ENCODE results near the gene PDS5B. TPM values are rescaled to one million over a fixed set of nuclear protein-coding genes. Genes with fewer than 3 reads are reported as not detected.

The PDS5B gene
- total RNA-seq, 4 donors from 2014 or later: 48.8 to 77.1 (median 52.7) TPM

DNA sequence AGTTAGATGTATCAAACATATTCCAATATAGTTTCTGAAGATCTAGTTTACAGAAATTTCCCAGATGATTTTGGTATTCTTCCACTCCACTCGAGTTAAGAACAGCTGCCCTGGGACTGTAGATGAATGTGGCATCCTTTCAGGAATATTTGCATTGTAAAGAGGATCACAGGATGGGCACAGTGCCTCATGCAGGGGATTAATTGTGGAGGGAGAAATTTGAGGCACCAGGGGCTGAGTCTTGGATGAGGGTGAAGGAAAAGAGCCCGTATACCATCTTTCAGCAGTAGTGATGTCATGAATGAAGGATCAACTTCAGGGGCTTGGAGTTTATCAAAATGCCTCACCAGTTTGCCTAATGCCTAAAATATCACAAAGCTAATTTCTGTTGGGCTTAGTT is 4.0 kb upstream of the PDS5B start:
- Histone ChIP-seq H3K4me3 (no peak overlapping the region), H3K27ac (no peak overlapping the region)

GRCh38 chr13:32582991-32583390 is 3.3 kb upstream of the PDS5B start:
- no peak overlapping the region for H3K4me3 ChIP-seq
- no peak for TF ChIP-seq POLR2A (IDR thresholded peaks at IDR 0.05)
- TF ChIP-seq EP300 (IDR thresholded peaks at IDR 0.05): no peak
- TF ChIP-seq, protein P1, sequence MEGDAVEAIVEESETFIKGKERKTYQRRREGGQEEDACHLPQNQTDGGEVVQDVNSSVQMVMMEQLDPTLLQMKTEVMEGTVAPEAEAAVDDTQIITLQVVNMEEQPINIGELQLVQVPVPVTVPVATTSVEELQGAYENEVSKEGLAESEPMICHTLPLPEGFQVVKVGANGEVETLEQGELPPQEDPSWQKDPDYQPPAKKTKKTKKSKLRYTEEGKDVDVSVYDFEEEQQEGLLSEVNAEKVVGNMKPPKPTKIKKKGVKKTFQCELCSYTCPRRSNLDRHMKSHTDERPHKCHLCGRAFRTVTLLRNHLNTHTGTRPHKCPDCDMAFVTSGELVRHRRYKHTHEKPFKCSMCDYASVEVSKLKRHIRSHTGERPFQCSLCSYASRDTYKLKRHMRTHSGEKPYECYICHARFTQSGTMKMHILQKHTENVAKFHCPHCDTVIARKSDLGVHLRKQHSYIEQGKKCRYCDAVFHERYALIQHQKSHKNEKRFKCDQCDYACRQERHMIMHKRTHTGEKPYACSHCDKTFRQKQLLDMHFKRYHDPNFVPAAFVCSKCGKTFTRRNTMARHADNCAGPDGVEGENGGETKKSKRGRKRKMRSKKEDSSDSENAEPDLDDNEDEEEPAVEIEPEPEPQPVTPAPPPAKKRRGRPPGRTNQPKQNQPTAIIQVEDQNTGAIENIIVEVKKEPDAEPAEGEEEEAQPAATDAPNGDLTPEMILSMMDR (IDR thresholded peaks at IDR 0.05): no peak
- H3K4me1 ChIP-seq: peaks cover 0 to 8% (median 2%) of the 10 kb centered on the region in 4 donors
- H3K36me3 ChIP-seq: no peaks in the 10 kb centered on the region
- WGBS, 2 donors: 79 to 84% methylated on average over 2 of the region's 2 CpGs
- no peak for DNase-seq (ENCODE audit: low spot score in 2 of 2)
- H3K27me3 ChIP-seq: no peaks in the 10 kb centered on the region
- H3K9me3 ChIP-seq: peaks cover 0 to 2% (median 0%) of the 10 kb centered on the region in 4 donors
- H3K27ac ChIP-seq: no peak overlapping the region

More for the DNA sequence above, 4.0 kb upstream of the PDS5B start:
- DNase-seq (ENCODE audit: low spot score in 2 of 2): no peak
- H3K4me1 ChIP-seq: peaks cover 0 to 8% (median 2%) of the 10 kb centered on the region in 4 donors
- TF ChIP-seq EP300 (IDR thresholded peaks at IDR 0.05) (no peak), POLR2A (IDR thresholded peaks at IDR 0.05) (no peak)
- TF ChIP-seq, protein P1 (IDR thresholded peaks at IDR 0.05): no peak
- no peaks in the 10 kb centered on the region for H3K36me3 ChIP-seq
- 47 to 50% methylated on average over 2 of the region's 2 CpGs for WGBS, 2 donors
- no peaks in the 10 kb centered on the region for H3K27me3 ChIP-seq
- H3K9me3 ChIP-seq: peaks cover 0 to 8% (median 0%) of the 10 kb centered on the region in 4 donors

DNA sequence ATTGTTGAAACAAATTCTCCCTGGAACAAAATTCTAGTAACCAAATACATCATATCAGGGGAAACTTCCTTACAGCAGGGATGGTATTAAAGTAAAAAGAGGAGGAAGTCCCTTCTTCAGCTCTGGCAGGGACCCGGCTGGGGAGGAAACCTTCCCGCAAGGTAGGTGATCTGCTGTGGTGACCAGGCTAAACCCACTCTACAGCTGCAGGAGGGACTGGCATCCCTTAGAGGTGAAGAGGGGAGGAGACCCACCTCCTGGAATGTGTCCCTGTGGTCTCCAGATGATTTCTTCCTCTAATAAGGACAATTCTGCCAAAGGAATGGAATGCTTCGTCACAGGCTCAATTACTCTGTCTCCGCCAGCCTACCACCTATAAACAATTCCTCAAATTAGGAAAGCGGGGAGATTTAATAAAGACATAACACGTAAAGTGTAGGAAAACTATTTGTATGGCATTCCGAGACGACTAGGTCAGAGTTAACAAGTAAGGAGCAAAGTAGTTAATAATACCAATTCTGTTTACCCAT is 637 bp upstream of the PDS5B start:
- no peaks in the 10 kb centered on the region for H3K27me3 ChIP-seq
- DNase-seq (ENCODE audit: low spot score in 2 of 2): no peak
- H3K4me1 ChIP-seq: peaks cover 0 to 33% (median 11%) of the 10 kb centered on the region in 4 donors
- peak overlapping the region; percentile 8 to 87 (median 76) for H3K4me3 ChIP-seq
- 19 to 23% methylated on average over 8 of the region's 8 CpGs for WGBS, 2 donors
- H3K9me3 ChIP-seq: no peaks in the 10 kb centered on the region
- H3K36me3 ChIP-seq: no peaks in the 10 kb centered on the region
- peak overlapping the region; percentile 36 to 97 (median 94) for H3K27ac ChIP-seq
- TF ChIP-seq EP300 (IDR thresholded peaks at IDR 0.05) (no peak), POLR2A (IDR thresholded peaks at IDR 0.05) (no peak)
- TF ChIP-seq, protein P1 (IDR thresholded peaks at IDR 0.05): no peak

GRCh38 chr13:32587011-32587810 is 959 bp downstream of the PDS5B start:
- 0 to 1% methylated on average over 40 to 50 of the region's 74 CpGs for WGBS, 2 donors
- peak; percentile 59 to 60 for DNase-seq (ENCODE audit: low spot score in 2 of 2)
- peak overlapping the region; percentile 68 to 87 (median 76) for H3K4me3 ChIP-seq
- TF ChIP-seq, protein P1 (IDR thresholded peaks at IDR 0.05): peak in 4 of 5 experiments; percentile 27 to 63 (median 29)
- TF ChIP-seq EP300 (IDR thresholded peaks at IDR 0.05) (peak in 1 of 2 donors; percentile 80), POLR2A (IDR thresholded peaks at IDR 0.05) (peak in 1 of 2 donors; percentile 65)
- H3K36me3 ChIP-seq: no peaks in the 10 kb centered on the region
- no peaks in the 10 kb centered on the region for H3K9me3 ChIP-seq
- H3K4me1 ChIP-seq: peaks cover 0 to 49% (median 11%) of the 10 kb centered on the region in 4 donors
- peak overlapping the region; percentile 87 to 99 (median 98) for H3K27ac ChIP-seq
- no peaks in the 10 kb centered on the region for H3K27me3 ChIP-seq

DNA sequence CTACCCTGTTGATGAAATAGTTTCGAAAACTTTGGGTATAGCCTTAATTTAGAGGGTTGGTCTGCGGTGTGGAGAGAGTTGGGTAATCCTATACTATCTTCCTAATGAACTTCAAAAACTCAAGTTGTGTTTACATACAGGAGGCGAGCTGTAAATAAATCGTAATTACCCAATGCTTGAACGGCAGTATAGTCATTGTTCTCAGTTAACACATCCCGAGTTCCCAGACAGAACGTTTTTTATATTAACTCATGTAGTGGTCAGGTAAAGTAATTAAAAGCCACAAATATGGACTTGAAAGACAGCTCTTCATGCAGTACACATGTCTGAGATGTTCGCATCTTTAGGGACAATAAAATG is 1.5 kb downstream of the PDS5B start:
- 0 to 1% methylated on average over 8 of the region's 8 CpGs for WGBS, 2 donors
- Histone ChIP-seq H3K27me3 (no peaks in the 10 kb centered on the region), H3K4me3 (peak overlapping the region; percentile 68 to 87 (median 76)), H3K27ac (peak overlapping the region; percentile 87 to 99 (median 98)), H3K9me3 (no peaks in the 10 kb centered on the region), H3K4me1 (peaks cover 0 to 50% (median 11%) of the 10 kb centered on the region in 4 donors), H3K36me3 (no peaks in the 10 kb centered on the region)
- TF ChIP-seq EP300 (IDR thresholded peaks at IDR 0.05): no peak
- TF ChIP-seq POLR2A (IDR thresholded peaks at IDR 0.05): no peak
- TF ChIP-seq, protein P1 (IDR thresholded peaks at IDR 0.05): no peak
- DNase-seq (ENCODE audit: low spot score in 2 of 2): no peak

All from tibial nerve (tissue), 4 donors.